K562 (cell line): ENCODE measurements around the gene THADA. TPM values are rescaled to one million over a fixed set of nuclear protein-coding genes. Genes with fewer than 3 reads are reported as not detected.
A peak's percentile ranks its signal among the peaks of the same experiment; 100 is the strongest.

Experiments used
- CBX1 ChIP-seq: sonication (generic); IDR thresholded peaks from 2 replicates; pipeline ENCODE4 v1.6.1; 2016; ENCODE audit warnings: antibody characterized with exemption, low read depth, mild to moderate bottlenecking
- CHD1 ChIP-seq: fragments of 200-600 bp; sonication (generic); IDR thresholded peaks from one replicate; pipeline ENCODE4 v1.6.1; 2012; ENCODE audit warnings: mild to moderate bottlenecking, moderate library complexity, low read length, inconsistent platforms
- CREBBP ChIP-seq: IDR thresholded peaks from one replicate; pipeline ENCODE4 v1.6.1; 2012; ENCODE audit warnings: low read depth, mild to moderate bottlenecking, control low read depth, inconsistent platforms, low read length
- EGR1 ChIP-seq: fragments of 450-650 bp; conservative IDR thresholded peaks from 2 replicates; pipeline ENCODE4 v1.6.1; 2017; ENCODE audit warnings: mild to moderate bottlenecking
- HSF4 ChIP-seq: fragments of 250-450 bp; sonication (Bioruptor Pico); IDR thresholded peaks from 2 replicates; pipeline ENCODE4 v2.1.2; 2022; ENCODE audit warnings: mild to moderate bottlenecking, moderate library complexity, borderline replicate concordance
- PTBP1 ChIP-seq: fragments of 200-400 bp; formaldehyde crosslinking; IDR thresholded peaks from 2 replicates; pipeline ENCODE4 v1.6.1; 2017; ENCODE audit warnings: low read depth, low read length
- TOE1 ChIP-seq, 2 experiments: fragments of 450-650 bp in 1 of 2; sonication (generic) in 1 of 2; formaldehyde crosslinking in 1 of 2; IDR thresholded peaks; 2 replicates each; pipeline versions ENCODE4 v1.7.1 to v1.8.0; 2016 to 2022; ENCODE audit warnings: borderline replicate concordance in 2 of 2, mild to moderate bottlenecking in 2 of 2, antibody characterized with exemption in 1 of 2, inconsistent platforms in 1 of 2, low read depth in 1 of 2, missing genetic modification reagents in 1 of 2, moderate library complexity in 1 of 2
- UBTF ChIP-seq, 2 experiments: IDR thresholded peaks; 2 replicates each; pipeline ENCODE4 v1.6.1; 2012; ENCODE audit warnings: improper control_type of control experiment in 2 of 2, low read depth in 2 of 2, low read length in 2 of 2, borderline replicate concordance in 1 of 2
- ZFP30 ChIP-seq: fragments of 250-450 bp; sonication (Bioruptor Pico); IDR thresholded peaks from 2 replicates; pipeline ENCODE4 v1.8.0; 2022; ENCODE audit warnings: moderate library complexity, mild to moderate bottlenecking, inconsistent platforms, borderline replicate concordance
- ZNF146 ChIP-seq: IDR thresholded peaks from one replicate; pipeline ENCODE4 v1.6.1; 2018; ENCODE audit warnings: missing compliant biosample characterization; ENCODE audit not compliant: unreplicated experiment
- ZNF586 ChIP-seq: fragments of 450-650 bp; formaldehyde crosslinking; conservative IDR thresholded peaks from 2 replicates; pipeline ENCODE4 v1.4.0; 2020; ENCODE audit warnings: mild to moderate bottlenecking, moderate library complexity
- ZNF644 ChIP-seq: fragments of 200-800 bp; sonication (Bioruptor generic); IDR thresholded peaks from 2 replicates; pipeline ENCODE4 v1.6.1; 2016; ENCODE audit warnings: low read depth, missing genetic modification characterization, missing compliant biosample characterization
- polyA plus RNA-seq, 8 experiments: library from polyadenylated mRNA; depleted of rRNA in 4 of 8; stranded (reverse) in 5 of 8; unstranded in 3 of 8; fragments of >200 nt; fragmentation: Nextera tagmentation in 2 of 8; fragmentation: Illumina TruSeq in 1 of 8; extraction: Ambion mirVana in 2 of 8; extraction: Trizol in 1 of 8; gene quantifications; 2 replicates each; pipeline versions ENCODE4 v1.2.1 to v1.2.3, GENCODE V29; 2011 to 2014; ENCODE audit warnings: inconsistent platforms in 1 of 8, missing spikeins in 1 of 8
- total RNA-seq, 7 experiments: library from RNA; depleted of rRNA in 6 of 7; stranded (reverse); fragments of >200 nt in 6 of 7; fragmentation: Illumina TruSeq in 2 of 7; extraction: Trizol in 2 of 7; gene quantifications; 2 replicates each; pipeline versions ENCODE4 v1.2.1 to v1.2.3, GENCODE V29; 2011 to 2021; ENCODE audit warnings: low replicate concordance in 1 of 7
- TF ChIP-seq, protein P1 (sequence below): fragments of 250-450 bp; sonication (Bioruptor Pico); IDR thresholded peaks from 2 replicates; pipeline ENCODE4 v1.5.0; 2021
- TF ChIP-seq, protein P2 (sequence below): sonication (generic); formaldehyde crosslinking; IDR thresholded peaks from 2 replicates; pipeline ENCODE4 v1.8.1; 2023; ENCODE audit warnings: missing genetic modification reagents, mild to moderate bottlenecking, borderline replicate concordance
- TF ChIP-seq, protein P3 (sequence below): fragments of 250-450 bp; sonication (Bioruptor Pico); IDR thresholded peaks from 2 replicates; pipeline ENCODE4 v1.8.0; 2022; ENCODE audit warnings: inconsistent platforms, mild to moderate bottlenecking, moderate library complexity, borderline replicate concordance

THADA gene
- total and polyA plus RNA-seq, 9 of the 15 experiments (the other 6 are each of a cell fraction or from before 2014, with no cell fraction given), result 17.8 to 34.7 (median 31.9) TPM

DNA sequence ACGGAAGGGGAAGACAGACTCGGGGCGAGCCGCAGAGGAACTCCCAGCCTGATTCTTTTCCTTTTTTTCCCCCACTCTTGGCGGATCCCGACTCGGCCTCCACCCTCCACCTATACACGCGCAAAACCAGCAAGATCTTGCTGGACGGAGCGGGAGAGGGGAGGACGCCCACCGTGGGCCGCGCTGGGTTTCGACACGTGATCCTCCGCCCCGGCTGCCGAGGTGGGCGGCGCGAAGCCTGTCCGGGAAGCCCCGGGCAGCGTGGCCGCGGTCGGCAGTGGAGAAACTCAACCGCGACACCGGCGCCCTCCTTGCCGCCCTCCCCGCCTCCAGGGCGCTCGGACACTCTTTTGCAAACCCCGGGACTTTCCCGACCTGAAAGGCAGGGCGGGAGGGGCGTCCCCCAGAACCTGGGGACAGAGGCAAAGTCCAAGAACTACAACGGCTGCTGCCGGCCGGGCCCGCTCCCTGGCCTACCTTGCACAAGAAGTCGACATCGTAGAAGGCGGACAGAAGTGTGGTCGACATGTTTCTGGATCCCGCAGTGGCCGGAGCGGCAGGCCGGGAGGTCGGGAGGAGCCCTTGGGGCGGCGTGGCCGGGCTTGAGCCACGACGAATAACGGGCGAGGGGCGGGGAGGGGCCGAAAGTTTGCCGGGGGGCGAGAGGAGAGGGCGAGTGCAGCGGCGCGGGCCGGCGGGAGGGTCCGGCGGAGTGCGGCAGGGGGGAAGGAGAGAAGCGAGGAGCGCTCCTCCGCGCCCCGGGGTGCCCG is 369.9 kb downstream of the THADA start (continued):
- TF ChIP-seq UBTF (IDR thresholded peaks at IDR 0.05; ENCODE audit: borderline replicate concordance in 1 of 2, low read depth in 2 of 2, low read length in 2 of 2) (peak; percentile 1 to 12; a peak in 2 of 4 replicates), CBX1 (peak; percentile 16; the same call in 1 of the 2 replicates), CHD1 (peak; percentile 51), ZNF644 (tag) (no peak), EGR1 (peak; percentile 71), CREBBP (no peak), TOE1 (IDR thresholded peaks at IDR 0.05; ENCODE audit: borderline replicate concordance) (0 out of 2 replicates have a peak, but pooled peaks have one; percentile 45), TOE1 (CRISPR knock-in tag; IDR thresholded peaks at IDR 0.05; ENCODE audit: borderline replicate concordance, low read depth) (no peak), ZFP30 (CRISPR knock-in tag) (no peak), ZNF586 (no peak), PTBP1 (peak; percentile 67; the same call in 1 of the 2 replicates), HSF4 (no peak), ZNF146 (CRISPR knock-in tag) (no peak)
- TF ChIP-seq, protein P1, sequence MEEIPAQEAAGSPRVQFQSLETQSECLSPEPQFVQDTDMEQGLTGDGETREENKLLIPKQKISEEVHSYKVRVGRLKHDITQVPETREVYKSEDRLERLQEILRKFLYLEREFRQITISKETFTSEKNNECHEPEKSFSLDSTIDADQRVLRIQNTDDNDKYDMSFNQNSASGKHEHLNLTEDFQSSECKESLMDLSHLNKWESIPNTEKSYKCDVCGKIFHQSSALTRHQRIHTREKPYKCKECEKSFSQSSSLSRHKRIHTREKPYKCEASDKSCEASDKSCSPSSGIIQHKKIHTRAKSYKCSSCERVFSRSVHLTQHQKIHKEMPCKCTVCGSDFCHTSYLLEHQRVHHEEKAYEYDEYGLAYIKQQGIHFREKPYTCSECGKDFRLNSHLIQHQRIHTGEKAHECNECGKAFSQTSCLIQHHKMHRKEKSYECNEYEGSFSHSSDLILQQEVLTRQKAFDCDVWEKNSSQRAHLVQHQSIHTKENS (CRISPR knock-in tag), result no peak
- TF ChIP-seq, protein P2, sequence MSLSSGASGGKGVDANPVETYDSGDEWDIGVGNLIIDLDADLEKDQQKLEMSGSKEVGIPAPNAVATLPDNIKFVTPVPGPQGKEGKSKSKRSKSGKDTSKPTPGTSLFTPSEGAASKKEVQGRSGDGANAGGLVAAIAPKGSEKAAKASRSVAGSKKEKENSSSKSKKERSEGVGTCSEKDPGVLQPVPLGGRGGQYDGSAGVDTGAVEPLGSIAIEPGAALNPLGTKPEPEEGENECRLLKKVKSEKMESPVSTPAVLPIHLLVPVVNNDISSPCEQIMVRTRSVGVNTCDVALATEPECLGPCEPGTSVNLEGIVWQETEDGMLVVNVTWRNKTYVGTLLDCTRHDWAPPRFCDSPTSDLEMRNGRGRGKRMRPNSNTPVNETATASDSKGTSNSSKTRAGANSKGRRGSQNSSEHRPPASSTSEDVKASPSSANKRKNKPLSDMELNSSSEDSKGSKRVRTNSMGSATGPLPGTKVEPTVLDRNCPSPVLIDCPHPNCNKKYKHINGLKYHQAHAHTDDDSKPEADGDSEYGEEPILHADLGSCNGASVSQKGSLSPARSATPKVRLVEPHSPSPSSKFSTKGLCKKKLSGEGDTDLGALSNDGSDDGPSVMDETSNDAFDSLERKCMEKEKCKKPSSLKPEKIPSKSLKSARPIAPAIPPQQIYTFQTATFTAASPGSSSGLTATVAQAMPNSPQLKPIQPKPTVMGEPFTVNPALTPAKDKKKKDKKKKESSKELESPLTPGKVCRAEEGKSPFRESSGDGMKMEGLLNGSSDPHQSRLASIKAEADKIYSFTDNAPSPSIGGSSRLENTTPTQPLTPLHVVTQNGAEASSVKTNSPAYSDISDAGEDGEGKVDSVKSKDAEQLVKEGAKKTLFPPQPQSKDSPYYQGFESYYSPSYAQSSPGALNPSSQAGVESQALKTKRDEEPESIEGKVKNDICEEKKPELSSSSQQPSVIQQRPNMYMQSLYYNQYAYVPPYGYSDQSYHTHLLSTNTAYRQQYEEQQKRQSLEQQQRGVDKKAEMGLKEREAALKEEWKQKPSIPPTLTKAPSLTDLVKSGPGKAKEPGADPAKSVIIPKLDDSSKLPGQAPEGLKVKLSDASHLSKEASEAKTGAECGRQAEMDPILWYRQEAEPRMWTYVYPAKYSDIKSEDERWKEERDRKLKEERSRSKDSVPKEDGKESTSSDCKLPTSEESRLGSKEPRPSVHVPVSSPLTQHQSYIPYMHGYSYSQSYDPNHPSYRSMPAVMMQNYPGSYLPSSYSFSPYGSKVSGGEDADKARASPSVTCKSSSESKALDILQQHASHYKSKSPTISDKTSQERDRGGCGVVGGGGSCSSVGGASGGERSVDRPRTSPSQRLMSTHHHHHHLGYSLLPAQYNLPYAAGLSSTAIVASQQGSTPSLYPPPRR (CRISPR knock-in tag), result no peak
- TF ChIP-seq, protein P3, sequence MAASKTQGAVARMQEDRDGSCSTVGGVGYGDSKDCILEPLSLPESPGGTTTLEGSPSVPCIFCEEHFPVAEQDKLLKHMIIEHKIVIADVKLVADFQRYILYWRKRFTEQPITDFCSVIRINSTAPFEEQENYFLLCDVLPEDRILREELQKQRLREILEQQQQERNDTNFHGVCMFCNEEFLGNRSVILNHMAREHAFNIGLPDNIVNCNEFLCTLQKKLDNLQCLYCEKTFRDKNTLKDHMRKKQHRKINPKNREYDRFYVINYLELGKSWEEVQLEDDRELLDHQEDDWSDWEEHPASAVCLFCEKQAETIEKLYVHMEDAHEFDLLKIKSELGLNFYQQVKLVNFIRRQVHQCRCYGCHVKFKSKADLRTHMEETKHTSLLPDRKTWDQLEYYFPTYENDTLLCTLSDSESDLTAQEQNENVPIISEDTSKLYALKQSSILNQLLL (CRISPR knock-in tag), result no peak
